Stimulated activated CD4-positive, alpha-beta T cell treated with anti-CD3 and anti-CD28 coated beads, Interleukin-12 subunit alpha, Interleukin-12 subunit beta, amount 100 ng/mL, for 48 hours (primary cell): Measurements from ENCODE around the gene CENPN.
A peak's percentile ranks its signal among the peaks of the same experiment; 100 is the strongest.

ENCODE experiments used
- DNase-seq, 3 donors: peaks; one replicate each; pipeline ENCODE4 v3.0.0-alpha.2; 2020; ENCODE audit warnings: low read depth in 2 of 3, low spot score in 1 of 3

The CENPN gene

GRCh38 chr16:81006813-81007695 is at the start of gene CENPN, which contains the start of gene CMC2:
CENPN (plus strand) TSS chr16:81007214; CDS start chr16:81011940, 4,726 bp downstream.
CMC2 (minus strand) TSS chr16:81006885; CDS start chr16:80997394, 9,491 bp downstream.
- peak; percentile 88 to 96 (median 94) for DNase-seq

- no peak for DNase-seq
These were observed 48.7 kb upstream of the CENPN start for GRCh38 chr16:80958284-80958683.

- DNase-seq: no peak
These were observed 44.1 kb upstream of the CENPN start for GRCh38 chr16:80962879-80963278.

GRCh38 chr16:80964351-80964750 is 42.7 kb upstream of the CENPN start:
- DNase-seq: no peak

- DNase-seq: no peak
These were observed 40.4 kb upstream of the CENPN start for GRCh38 chr16:80966617-80967016.

- no peak for DNase-seq
These were observed 38.5 kb upstream of the CENPN start for GRCh38 chr16:80968386-80969113.

GRCh38 chr16:80969114-80969484 is 37.9 kb upstream of the CENPN start:
- no peak for DNase-seq

- DNase-seq: no peak
These were observed 35.2 kb upstream of the CENPN start for GRCh38 chr16:80971819-80972218.

GRCh38 chr16:80972611-80973010 is 34.4 kb upstream of the CENPN start:
- DNase-seq: no peak

- DNase-seq: no peak
These were observed 33.0 kb upstream of the CENPN start for GRCh38 chr16:80973991-80974390.

GRCh38 chr16:80974649-80975376 is 32.2 kb upstream of the CENPN start:
- DNase-seq: no peak

GRCh38 chr16:80976946-80977345 is 30.1 kb upstream of the CENPN start:
- no peak for DNase-seq

GRCh38 chr16:80981103-80981502 is 25.9 kb upstream of the CENPN start:
- no peak for DNase-seq

GRCh38 chr16:80982646-80983045 is 24.4 kb upstream of the CENPN start:
- DNase-seq: no peak

- no peak for DNase-seq
These were observed 22.7 kb upstream of the CENPN start for GRCh38 chr16:80984124-80984892.

GRCh38 chr16:80985611-80986010 is 21.4 kb upstream of the CENPN start:
- no peak for DNase-seq

- no peak for DNase-seq
These were observed 20.5 kb upstream of the CENPN start for GRCh38 chr16:80986557-80986956.

- DNase-seq: no peak
These were observed 18.3 kb upstream of the CENPN start for GRCh38 chr16:80988756-80989155.

- DNase-seq: no peak
These were observed 17.2 kb upstream of the CENPN start for GRCh38 chr16:80989801-80990200.

- DNase-seq: no peak
These were observed 16.4 kb upstream of the CENPN start for GRCh38 chr16:80990577-80990976.

- DNase-seq: no peak
These were observed 16.0 kb upstream of the CENPN start for GRCh38 chr16:80990978-80991377.
